ENCODE results near the gene RSPO1. TPM values are rescaled to one million over a fixed set of nuclear protein-coding genes. Genes with fewer than 3 reads are reported as not detected.

RSPO1 gene
- polyA plus RNA-seq, 1 of the 3 experiments (the other 2 are of a cell fraction): 0.03 TPM

DNA sequence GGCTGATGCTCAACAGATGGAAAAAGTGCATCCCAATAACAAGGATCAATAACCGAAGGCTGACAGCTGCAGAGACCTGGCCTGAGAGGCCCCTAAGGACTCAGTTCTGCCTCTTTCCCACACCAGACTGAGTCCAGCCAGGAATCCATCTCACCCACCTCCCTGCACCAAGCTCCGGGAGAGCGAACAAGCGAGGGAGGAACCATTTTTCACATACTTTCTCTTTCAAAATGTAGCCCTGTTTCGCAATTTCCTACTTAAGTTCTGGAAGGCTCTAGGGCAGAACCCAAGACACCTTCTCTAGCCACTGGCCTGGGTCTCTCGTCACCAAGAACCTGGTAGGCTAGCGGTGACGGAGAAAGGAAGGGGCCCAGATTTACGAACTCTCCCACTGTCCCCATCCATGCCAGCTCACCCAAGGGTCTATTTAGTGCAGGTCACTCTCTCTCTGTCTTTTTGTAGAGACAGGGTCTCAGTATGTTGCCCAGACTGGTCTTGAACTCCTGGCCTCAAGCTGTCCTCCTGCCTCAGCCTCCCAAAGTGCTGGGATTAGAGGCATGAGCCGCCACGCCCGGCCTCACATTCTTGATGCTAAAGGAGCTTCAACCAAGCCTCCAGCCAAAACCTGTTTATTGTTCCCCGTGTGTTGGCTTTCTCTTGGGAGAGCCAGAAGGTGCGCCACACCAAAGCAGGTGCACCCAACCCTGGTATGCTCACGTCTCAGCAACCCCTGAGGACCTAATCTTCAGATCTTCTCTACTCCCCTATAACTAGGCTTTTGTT is 28.0 kb downstream of the RSPO1 start:
- no peak for DNase-seq
- H3K9me2 ChIP-seq: no peaks in the 10 kb centered on the region
- ChIA-PET CTCF (interaction anchor here (12.7 kb wide), 1 partner anchor 74 kb away, joined by 358 read pairs; no protein-coding TSS in a partner anchor), POLR2A (no interaction called here)
- no peak overlapping the region for H2AFZ ChIP-seq (ENCODE audit: low read depth)
- H3K36me3 ChIP-seq (replicated peaks in 1 of 2; ENCODE audit: control insufficient read depth in 1 of 2, insufficient read depth in 2 of 2, low read length in 1 of 2): no peaks in the 10 kb centered on the region
- peaks cover 30% of the 10 kb centered on the region for H3K27me3 ChIP-seq (ENCODE audit: insufficient read depth)
- H3K4me1 ChIP-seq (ENCODE audit: control insufficient read depth in 1 of 2, insufficient read depth in 2 of 2, low read depth in 1 of 2, low read length in 1 of 2): no peaks in the 10 kb centered on the region
- H4K20me1 ChIP-seq (ENCODE audit: insufficient read depth): no peaks in the 10 kb centered on the region
- H3K9me3 ChIP-seq: no peaks in the 10 kb centered on the region
- H3F3A ChIP-seq (replicated peaks; ENCODE audit: insufficient read depth): no peaks in the 10 kb centered on the region
- no peaks in the 10 kb centered on the region for H3K79me2 ChIP-seq (ENCODE audit: insufficient read depth)
- no peak overlapping the region for H3K4me2 ChIP-seq
- WGBS (ENCODE audit: low lambda C conversion rate): 63% methylated on average over 15 of the region's 15 CpGs
- H3K9ac ChIP-seq: no peak overlapping the region
- no peak overlapping the region for H3K27ac ChIP-seq (ENCODE audit: low read depth in 2 of 2, low read length in 1 of 2)
- TF ChIP-seq JUND (IDR thresholded peaks at IDR 0.05): no peak
- no peak for TF ChIP-seq RAD21 (IDR thresholded peaks at IDR 0.05; ENCODE audit: low read length)
- TF ChIP-seq, protein P1, sequence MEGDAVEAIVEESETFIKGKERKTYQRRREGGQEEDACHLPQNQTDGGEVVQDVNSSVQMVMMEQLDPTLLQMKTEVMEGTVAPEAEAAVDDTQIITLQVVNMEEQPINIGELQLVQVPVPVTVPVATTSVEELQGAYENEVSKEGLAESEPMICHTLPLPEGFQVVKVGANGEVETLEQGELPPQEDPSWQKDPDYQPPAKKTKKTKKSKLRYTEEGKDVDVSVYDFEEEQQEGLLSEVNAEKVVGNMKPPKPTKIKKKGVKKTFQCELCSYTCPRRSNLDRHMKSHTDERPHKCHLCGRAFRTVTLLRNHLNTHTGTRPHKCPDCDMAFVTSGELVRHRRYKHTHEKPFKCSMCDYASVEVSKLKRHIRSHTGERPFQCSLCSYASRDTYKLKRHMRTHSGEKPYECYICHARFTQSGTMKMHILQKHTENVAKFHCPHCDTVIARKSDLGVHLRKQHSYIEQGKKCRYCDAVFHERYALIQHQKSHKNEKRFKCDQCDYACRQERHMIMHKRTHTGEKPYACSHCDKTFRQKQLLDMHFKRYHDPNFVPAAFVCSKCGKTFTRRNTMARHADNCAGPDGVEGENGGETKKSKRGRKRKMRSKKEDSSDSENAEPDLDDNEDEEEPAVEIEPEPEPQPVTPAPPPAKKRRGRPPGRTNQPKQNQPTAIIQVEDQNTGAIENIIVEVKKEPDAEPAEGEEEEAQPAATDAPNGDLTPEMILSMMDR (IDR thresholded peaks at IDR 0.05): no peak
- TF ChIP-seq SIN3A (IDR thresholded peaks at IDR 0.05; ENCODE audit: borderline replicate concordance, low read depth, low read length): no peak
- H3K4me3 ChIP-seq (ENCODE audit: low read depth in 2 of 2, low read length in 1 of 2): no peak overlapping the region

DNA sequence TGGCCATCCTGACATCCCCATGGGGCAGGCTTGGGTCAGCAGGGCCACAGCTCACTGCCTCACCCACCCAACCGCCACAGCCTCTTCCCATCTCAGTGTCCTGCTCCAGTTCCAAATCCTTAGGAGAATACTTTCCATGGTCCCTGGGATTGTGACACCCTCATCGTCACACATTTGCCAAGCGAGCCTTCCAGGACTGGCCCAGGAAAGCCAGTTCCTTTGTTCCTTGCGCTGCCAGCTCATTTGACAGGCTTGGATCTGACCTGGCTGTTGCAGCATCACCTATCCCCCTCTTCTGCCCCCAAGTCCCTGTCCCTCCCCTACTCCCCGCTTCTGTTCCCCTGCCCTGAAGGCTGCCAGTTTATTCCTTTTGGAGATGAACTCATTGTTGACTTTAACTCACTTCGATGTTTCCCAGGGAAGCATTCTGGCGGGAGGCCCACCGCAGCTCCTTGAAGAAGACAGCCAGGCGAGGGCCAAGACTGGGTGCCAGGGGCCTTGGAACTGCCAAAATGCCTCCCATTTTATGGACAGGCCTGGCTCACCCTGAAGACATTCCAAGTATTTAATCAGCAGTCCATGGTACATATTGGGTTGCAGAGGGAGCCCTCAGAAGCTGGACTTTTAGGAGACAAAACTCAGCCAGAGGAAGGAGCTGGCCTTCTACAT is 28.8 kb downstream of the RSPO1 start:
- no peak for DNase-seq
- CTCF ChIA-PET: interaction anchor here (12.7 kb wide), 1 partner anchor 75 kb away, joined by 358 read pairs; no protein-coding TSS in a partner anchor
- H2AFZ ChIP-seq (ENCODE audit: low read depth): no peak overlapping the region

More for the DNA sequence above, 28.8 kb downstream of the RSPO1 start:
- H3K9ac ChIP-seq: no peak overlapping the region
- peaks cover 30% of the 10 kb centered on the region for H3K27me3 ChIP-seq (ENCODE audit: insufficient read depth)
- TF ChIP-seq TEAD4 (IDR thresholded peaks at IDR 0.05; ENCODE audit: borderline replicate concordance, insufficient read depth): no peak
- TF ChIP-seq TCF12 (IDR thresholded peaks at IDR 0.05): no peak
- TF ChIP-seq FOXJ3 (CRISPR knock-in tag; IDR thresholded peaks at IDR 0.05): no peak
- no peak for TF ChIP-seq POLR2AphosphoS5 (IDR thresholded peaks at IDR 0.05; ENCODE audit: low read depth, low read length)
- TF ChIP-seq CHD2 (IDR thresholded peaks at IDR 0.05; ENCODE audit: low read length, partially characterized antibody): no peak
- no peak for TF ChIP-seq FOXM1 (IDR thresholded peaks at IDR 0.05; ENCODE audit: low read depth)
- TF ChIP-seq, protein P2, sequence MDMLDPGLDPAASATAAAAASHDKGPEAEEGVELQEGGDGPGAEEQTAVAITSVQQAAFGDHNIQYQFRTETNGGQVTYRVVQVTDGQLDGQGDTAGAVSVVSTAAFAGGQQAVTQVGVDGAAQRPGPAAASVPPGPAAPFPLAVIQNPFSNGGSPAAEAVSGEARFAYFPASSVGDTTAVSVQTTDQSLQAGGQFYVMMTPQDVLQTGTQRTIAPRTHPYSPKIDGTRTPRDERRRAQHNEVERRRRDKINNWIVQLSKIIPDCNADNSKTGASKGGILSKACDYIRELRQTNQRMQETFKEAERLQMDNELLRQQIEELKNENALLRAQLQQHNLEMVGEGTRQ (IDR thresholded peaks at IDR 0.05; ENCODE audit: borderline replicate concordance, low read depth, low read length): no peak
- TF ChIP-seq RAD21 (IDR thresholded peaks at IDR 0.05; ENCODE audit: low read length): no peak
- TF ChIP-seq SIN3A (IDR thresholded peaks at IDR 0.05; ENCODE audit: borderline replicate concordance, low read depth, low read length): no peak
- TF ChIP-seq, protein P3, sequence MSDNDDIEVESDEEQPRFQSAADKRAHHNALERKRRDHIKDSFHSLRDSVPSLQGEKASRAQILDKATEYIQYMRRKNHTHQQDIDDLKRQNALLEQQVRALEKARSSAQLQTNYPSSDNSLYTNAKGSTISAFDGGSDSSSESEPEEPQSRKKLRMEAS (IDR thresholded peaks at IDR 0.05; ENCODE audit: low read depth): no peak
- TF ChIP-seq EP300 (IDR thresholded peaks at IDR 0.05; ENCODE audit: borderline replicate concordance in 1 of 2, low read depth in 1 of 2, low read length in 1 of 2): no peak
- TF ChIP-seq, protein P1 (IDR thresholded peaks at IDR 0.05): no peak
- no peak for TF ChIP-seq MXI1 (IDR thresholded peaks at IDR 0.05; ENCODE audit: low read depth, low read length)
- TF ChIP-seq, protein P4, sequence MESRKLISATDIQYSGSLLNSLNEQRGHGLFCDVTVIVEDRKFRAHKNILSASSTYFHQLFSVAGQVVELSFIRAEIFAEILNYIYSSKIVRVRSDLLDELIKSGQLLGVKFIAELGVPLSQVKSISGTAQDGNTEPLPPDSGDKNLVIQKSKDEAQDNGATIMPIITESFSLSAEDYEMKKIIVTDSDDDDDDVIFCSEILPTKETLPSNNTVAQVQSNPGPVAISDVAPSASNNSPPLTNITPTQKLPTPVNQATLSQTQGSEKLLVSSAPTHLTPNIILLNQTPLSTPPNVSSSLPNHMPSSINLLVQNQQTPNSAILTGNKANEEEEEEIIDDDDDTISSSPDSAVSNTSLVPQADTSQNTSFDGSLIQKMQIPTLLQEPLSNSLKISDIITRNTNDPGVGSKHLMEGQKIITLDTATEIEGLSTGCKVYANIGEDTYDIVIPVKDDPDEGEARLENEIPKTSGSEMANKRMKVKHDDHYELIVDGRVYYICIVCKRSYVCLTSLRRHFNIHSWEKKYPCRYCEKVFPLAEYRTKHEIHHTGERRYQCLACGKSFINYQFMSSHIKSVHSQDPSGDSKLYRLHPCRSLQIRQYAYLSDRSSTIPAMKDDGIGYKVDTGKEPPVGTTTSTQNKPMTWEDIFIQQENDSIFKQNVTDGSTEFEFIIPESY (IDR thresholded peaks at IDR 0.05; ENCODE audit: borderline replicate concordance, low read depth): no peak
- no peak for TF ChIP-seq FOSL2 (IDR thresholded peaks at IDR 0.05; ENCODE audit: borderline replicate concordance, low read depth)
- no peak for TF ChIP-seq EZH2phosphoT487 (IDR thresholded peaks at IDR 0.05; ENCODE audit: borderline replicate concordance, low read depth)
- no peak for TF ChIP-seq NFIC (IDR thresholded peaks at IDR 0.05; ENCODE audit: borderline replicate concordance)
- H3K4me3 ChIP-seq (ENCODE audit: low read depth in 2 of 2, low read length in 1 of 2): no peak overlapping the region
- no peaks in the 10 kb centered on the region for H3F3A ChIP-seq (replicated peaks; ENCODE audit: insufficient read depth)
- H3K4me2 ChIP-seq: no peak overlapping the region
- H3K79me2 ChIP-seq (ENCODE audit: insufficient read depth): no peaks in the 10 kb centered on the region
- no peaks in the 10 kb centered on the region for H3K4me1 ChIP-seq (ENCODE audit: control insufficient read depth in 1 of 2, insufficient read depth in 2 of 2, low read depth in 1 of 2, low read length in 1 of 2)
- H3K9me3 ChIP-seq: no peaks in the 10 kb centered on the region
- H3K9me2 ChIP-seq: no peaks in the 10 kb centered on the region
- POLR2A ChIA-PET: no interaction called here
- no peaks in the 10 kb centered on the region for H3K36me3 ChIP-seq (replicated peaks in 1 of 2; ENCODE audit: control insufficient read depth in 1 of 2, insufficient read depth in 2 of 2, low read length in 1 of 2)
- WGBS (ENCODE audit: low lambda C conversion rate): 67% methylated on average over 9 of the region's 9 CpGs
- H3K27ac ChIP-seq (ENCODE audit: low read depth in 2 of 2, low read length in 1 of 2): no peak overlapping the region
- no peaks in the 10 kb centered on the region for H4K20me1 ChIP-seq (ENCODE audit: insufficient read depth)
